K562 (cell line): Measurements from ENCODE around the gene SRGAP3. TPM values are rescaled to one million over a fixed set of nuclear protein-coding genes. Genes with fewer than 3 reads are reported as not detected.
A peak's percentile ranks its signal among the peaks of the same experiment; 100 is the strongest.

Experiments used
- ATAC-seq: fragments of 200-7000 bp; cut with Tn5 transposase; 3 replicates; pipeline ENCODE4 v1.9.1; 2020; ENCODE audit warnings: moderate library complexity
- BruUV-seq: library from RNA; stranded (reverse); fragments of 400-500 nt; replicated peaks from 2 replicates; lab custom pipeline; 2021; lab: Mats Ljungman, UMichigan
- CTCF ChIA-PET: fragments of 300-600 bp; formaldehyde crosslinking; extraction: SDS; loops from one replicate; lab custom pipeline; 2021; ENCODE audit warnings: low intra/inter-chr PET ratio; lab: Yijun Ruan, JAX
- POLR2A ChIA-PET: fragments of 300-600, 350-650 bp; sonication (Branson Sonifier 250); formaldehyde crosslinking; extraction: SDS; loops from one replicate; lab custom pipeline; 2021; ENCODE audit warnings: antibody characterized with exemption, inconsistent platforms; lab: Yijun Ruan, JAX
- DNase-seq, 4 experiments: peaks; one replicate each; pipeline versions ENCODE4 v3.0.0 to v3.0.0-alpha.2; 2011 to 2018; ENCODE audit warnings: low spot score in 3 of 4, mixed read lengths in 3 of 4; ENCODE audit errors: extremely low read depth in 1 of 4
- FAIRE-seq: peaks from 2 replicates; lab custom pipeline; 2011; peaks lifted over from hg19 to GRCh38; lab: Jason Lieb, UNC
- H2AFZ ChIP-seq: 2 replicates; pipeline ENCODE4 v1.6.0; 2011; ENCODE audit warnings: low read depth, low read length, control low read depth, inconsistent platforms
- H3K27ac ChIP-seq: fragments of 200-600 bp; 3 replicates; pipeline ENCODE4 v1.8.0; 2011; ENCODE audit warnings: low read depth, mild to moderate bottlenecking, control low read depth, inconsistent platforms, low read length, moderate library complexity, mixed read lengths; ENCODE audit errors: extremely low read depth
- H3K27me3 ChIP-seq, 2 experiments: fragments of 300-600 bp in 1 of 2; 2 replicates in 1 of 2; 3 replicates in 1 of 2; pipeline versions ENCODE4 v1.6.0 to v1.8.0; 2011; ENCODE audit warnings: inconsistent platforms in 2 of 2, low read length in 2 of 2, mild to moderate bottlenecking in 1 of 2, mixed read lengths in 1 of 2, moderate library complexity in 1 of 2; ENCODE audit not compliant: control insufficient read depth in 2 of 2, insufficient read depth in 2 of 2
- H3K36me3 ChIP-seq: fragments of 300-600 bp; 3 replicates; pipeline ENCODE4 v1.8.0; 2011; ENCODE audit warnings: mild to moderate bottlenecking, low read length, inconsistent platforms; ENCODE audit not compliant: control insufficient read depth, insufficient read depth
- H3K4me1 ChIP-seq, 2 experiments: fragments of 200-600 bp in 1 of 2; replicated peaks in 1 of 2; 2 replicates in 1 of 2; 3 replicates in 1 of 2; pipeline versions ENCODE4 v1.5.1 to v1.8.0; 2011; ENCODE audit warnings: inconsistent platforms in 2 of 2, low read length in 2 of 2, mild to moderate bottlenecking in 1 of 2, mixed read lengths in 1 of 2, moderate library complexity in 1 of 2; ENCODE audit not compliant: control insufficient read depth in 2 of 2, insufficient read depth in 2 of 2
- H3K4me2 ChIP-seq: 2 replicates; pipeline ENCODE4 v1.6.1; 2011; ENCODE audit warnings: low read length, control low read depth, inconsistent platforms, mixed read lengths; ENCODE audit not compliant: insufficient read depth
- H3K4me3 ChIP-seq: fragments of 200-600 bp; sonication (generic), shearing (Covaris generic); 2 replicates; pipeline ENCODE4 v1.5.1; 2016; ENCODE audit warnings: control low read depth, inconsistent platforms
- H3K79me2 ChIP-seq: fragments of 200-600 bp; 3 replicates; pipeline ENCODE4 v1.8.0; 2011; ENCODE audit warnings: low read length, inconsistent platforms; ENCODE audit not compliant: control insufficient read depth, insufficient read depth
- H3K9ac ChIP-seq, 2 experiments: 2 replicates each; pipeline versions ENCODE4 v1.6.0 to v1.6.1; 2011; ENCODE audit warnings: low read depth in 2 of 2, low read length in 2 of 2, control low read depth in 1 of 2, inconsistent platforms in 1 of 2, mild to moderate bottlenecking in 1 of 2, mixed read lengths in 1 of 2; ENCODE audit not compliant: insufficient read depth in 1 of 2
- H3K9me1 ChIP-seq: one replicate; pipeline ENCODE4 v1.6.0; 2011; ENCODE audit warnings: inconsistent platforms, mild to moderate bottlenecking, low read length, moderate library complexity; ENCODE audit not compliant: control insufficient read depth, insufficient read depth
- H3K9me3 ChIP-seq: replicated peaks from 2 replicates; pipeline ENCODE4 v1.5.1; 2011; ENCODE audit warnings: low read depth, low read length, inconsistent platforms; ENCODE audit not compliant: control insufficient read depth, insufficient read depth
- H4K20me1 ChIP-seq: replicated peaks from 2 replicates; pipeline ENCODE4 v1.6.1; 2011; ENCODE audit warnings: low read length, inconsistent platforms, mixed read lengths; ENCODE audit not compliant: control insufficient read depth, insufficient read depth
- ADNP ChIP-seq: fragments of 200-800 bp; sonication (Bioruptor generic); IDR thresholded peaks from 2 replicates; pipeline ENCODE4 v1.6.1; 2016; ENCODE audit warnings: missing genetic modification characterization, missing compliant biosample characterization
- BHLHE40 ChIP-seq: IDR thresholded peaks from 2 replicates; pipeline ENCODE4 v1.6.1; 2011; ENCODE audit warnings: low read length, improper control_type of control experiment
- EGR1 ChIP-seq: fragments of 450-650 bp; conservative IDR thresholded peaks from 2 replicates; pipeline ENCODE4 v1.6.1; 2017; ENCODE audit warnings: mild to moderate bottlenecking
- GABPB1 ChIP-seq: sonication (generic); formaldehyde crosslinking; IDR thresholded peaks from 2 replicates; pipeline ENCODE4 v1.8.0; 2022; ENCODE audit warnings: mild to moderate bottlenecking, missing genetic modification reagents
- HES1 ChIP-seq: fragments of 450-650 bp; IDR thresholded peaks from 2 replicates; pipeline ENCODE4 v1.6.1; 2016; ENCODE audit warnings: low read depth, mild to moderate bottlenecking, moderate library complexity
- ID3 ChIP-seq, 2 experiments: fragments of 250-450 bp in 1 of 2; fragments of 450-650 bp in 1 of 2; sonication (Bioruptor Pico) in 1 of 2; IDR thresholded peaks; 2 replicates each; pipeline versions ENCODE4 v1.6.1 to v1.8.0; 2016 to 2021; ENCODE audit warnings: mild to moderate bottlenecking in 2 of 2, moderate library complexity in 2 of 2, missing compliant biosample characterization in 1 of 2, missing genetic modification characterization in 1 of 2
- KHSRP ChIP-seq: fragments of 450-650 bp; IDR thresholded peaks from 2 replicates; pipeline ENCODE4 v1.6.1; 2017
- KLF1 ChIP-seq: fragments of 450-650 bp; IDR thresholded peaks from 2 replicates; pipeline ENCODE4 v1.6.1; 2016; ENCODE audit warnings: missing genetic modification characterization, missing compliant biosample characterization
- LCOR ChIP-seq: sonication (generic); formaldehyde crosslinking; IDR thresholded peaks from 2 replicates; pipeline ENCODE4 v1.8.0; 2022; ENCODE audit warnings: mild to moderate bottlenecking, missing genetic modification reagents
- MCM2 ChIP-seq: fragments of 450-650 bp; IDR thresholded peaks from 2 replicates; pipeline ENCODE4 v1.6.1; 2017; ENCODE audit warnings: low read depth, mild to moderate bottlenecking
- PCBP2 ChIP-seq: fragments of 200-400 bp; formaldehyde crosslinking; IDR thresholded peaks from 2 replicates; pipeline ENCODE4 v1.6.1; 2018; ENCODE audit warnings: low read length, low read depth, mild to moderate bottlenecking, moderate library complexity; ENCODE audit not compliant: poor library complexity, severe bottlenecking
- RBM34 ChIP-seq: fragments of 200-400 bp; formaldehyde crosslinking; IDR thresholded peaks from 2 replicates; pipeline ENCODE4 v1.6.1; 2018; ENCODE audit warnings: low read length, borderline replicate concordance; ENCODE audit not compliant: insufficient read depth
- SAFB ChIP-seq: fragments of 200-400 bp; formaldehyde crosslinking; IDR thresholded peaks from 2 replicates; pipeline ENCODE4 v1.6.1; 2017; ENCODE audit warnings: low read depth, low read length, borderline replicate concordance
- U2AF1 ChIP-seq: fragments of 200-400 bp; formaldehyde crosslinking; optimal IDR thresholded peaks from 2 replicates; pipeline ENCODE3; 2017; ENCODE audit warnings: mild to moderate bottlenecking, low read depth, low read length, moderate library complexity
- ZBTB2 ChIP-seq: fragments of 450-650 bp; IDR thresholded peaks from 2 replicates; pipeline ENCODE4 v1.6.1; 2016; ENCODE audit warnings: antibody characterized with exemption
- ZKSCAN8 ChIP-seq: fragments of 200-800 bp; sonication (Bioruptor generic); IDR thresholded peaks from 2 replicates; pipeline ENCODE4 v1.6.1; 2016; ENCODE audit warnings: missing genetic modification characterization, missing compliant biosample characterization
- ZNF75A ChIP-seq: fragments of 450-650 bp; formaldehyde crosslinking; IDR thresholded peaks from 2 replicates; pipeline ENCODE4 v1.4.0; 2020; ENCODE audit warnings: mild to moderate bottlenecking
- ZNF785 ChIP-seq: fragments of 250-450 bp; sonication (Bioruptor Pico); IDR thresholded peaks from 2 replicates; pipeline ENCODE4 v1.4.0; 2020; ENCODE audit warnings: mild to moderate bottlenecking
- ZNF79 ChIP-seq: fragments of 250-450 bp; sonication (Bioruptor Pico); IDR thresholded peaks from 2 replicates; pipeline ENCODE4 v1.4.0; 2020; ENCODE audit warnings: low read depth, mild to moderate bottlenecking, moderate library complexity
- WGBS: fragments of 100-300 bp; shearing (Covaris generic); methylation state at CpG from one replicate; pipeline ENCODE4 v1.1.6; 2016; ENCODE audit warnings: low coverage, mixed read lengths; ENCODE audit not compliant: insufficient coverage; ENCODE audit errors: missing lambda C conversion rate; 5-methylcytosine and 5-hydroxymethylcytosine counted together
- in situ Hi-C: fragments of 300-500 bp; cut with MboI; formaldehyde crosslinking; loops from 4 replicates; pipeline ENCODE4 v1.15.0; 2018; ENCODE audit warnings: inconsistent platforms, mixed read lengths
- intact Hi-C: fragments of 100-400 bp; cut with micrococcal nuclease; formaldehyde crosslinking; loops from 2 replicates; pipeline ENCODE4 v1.14.2; 2022
- polyA plus RNA-seq, 8 experiments: library from polyadenylated mRNA; depleted of rRNA in 4 of 8; stranded (reverse) in 5 of 8; unstranded in 3 of 8; fragments of >200 nt; fragmentation: Nextera tagmentation in 2 of 8; fragmentation: Illumina TruSeq in 1 of 8; extraction: Ambion mirVana in 2 of 8; extraction: Trizol in 1 of 8; gene quantifications; 2 replicates each; pipeline versions ENCODE4 v1.2.1 to v1.2.3, GENCODE V29; 2011 to 2014; ENCODE audit warnings: inconsistent platforms in 1 of 8, missing spikeins in 1 of 8
- total RNA-seq, 7 experiments: library from RNA; depleted of rRNA in 6 of 7; stranded (reverse); fragments of >200 nt in 6 of 7; fragmentation: Illumina TruSeq in 2 of 7; extraction: Trizol in 2 of 7; gene quantifications; 2 replicates each; pipeline versions ENCODE4 v1.2.1 to v1.2.3, GENCODE V29; 2011 to 2021; ENCODE audit warnings: low replicate concordance in 1 of 7

SRGAP3 gene
- total and polyA plus RNA-seq, 9 of the 15 experiments (the other 6 are each of a cell fraction or from before 2014, with no cell fraction given) = 0.11 to 0.85 (median 0.35) TPM; not detected in 2

GRCh38 chr3:8963137-8963853 lies 286.2 kb downstream of the SRGAP3 start, which contains the start of gene RAD18:
RAD18 (minus strand) TSS chr3:8963472; CDS start chr3:8963385, 87 bp downstream.
- peaks cover 0 to 7% of the 10 kb centered on the region in 2 experiments; a peak in 2 of 5 replicates for H3K27me3 ChIP-seq
- peak within 1 kb of the TSS; percentile 80 to 89 for H3K9ac ChIP-seq
- H2AFZ ChIP-seq = peak within 1 kb of the TSS; percentile 91
- H3K4me1 ChIP-seq = peaks cover 5 to 19% of the 10 kb centered on the region in 2 experiments; a peak in 4 of 5 replicates
- in situ Hi-C loops = no loop called here
- under 1% methylated on average over 43 of the region's 45 CpGs for WGBS
- H3K4me3 ChIP-seq = peak within 1 kb of the TSS; percentile 58
- ATAC-seq (peak; percentile 92), DNase-seq (peak; percentile 97 to 98 (median 98)), FAIRE-seq (peak; percentile 96)
- H3K27ac ChIP-seq = peak within 1 kb of the TSS; percentile 72
- CTCF ChIA-PET = no interaction called here
- peak within 1 kb of the TSS; percentile 95 for H3K4me2 ChIP-seq
- intact Hi-C loops = loop anchor here (5.0 kb wide), 1 partner anchor 196 kb away; the partner anchor contains the start of gene OXTR
- H3K9me1 ChIP-seq = no peaks in the 10 kb centered on the region
- H3K79me2 ChIP-seq = peaks cover 49% of the 10 kb centered on the region
- peaks cover 35% of the 10 kb centered on the region; the same call in 2 of the 3 replicates for H3K36me3 ChIP-seq
- no peaks in the 10 kb centered on the region; the same call in 1 of the 2 replicates for H4K20me1 ChIP-seq
- no peaks in the 10 kb centered on the region for H3K9me3 ChIP-seq
- BruUV-seq = no TSS peak
- POLR2A ChIA-PET = interaction anchor here (0.6 to 2.1 kb wide), 3 partner anchors 10 to 1780 kb away, joined by 4 to 7 read pairs (median 5); no protein-coding TSS in a partner anchor
- no peak for TF ChIP-seq U2AF1
- TF ChIP-seq EGR1 = peak; percentile 85
- no peak for TF ChIP-seq SAFB
- peak; percentile 93 for TF ChIP-seq GABPB1
- TF ChIP-seq ID3 (CRISPR knock-in tag; IDR thresholded peaks at IDR 0.05) = no peak
- peak; percentile 72; the same call in 1 of the 2 replicates for TF ChIP-seq ID3 (tag; IDR thresholded peaks at IDR 0.05)
- TF ChIP-seq ZBTB2 = peak; percentile 99
- TF ChIP-seq ZKSCAN8 (CRISPR knock-in tag) = no peak
- TF ChIP-seq ZNF75A (CRISPR knock-in tag) = no peak
- peak; percentile 87 for TF ChIP-seq KHSRP
- no peak for TF ChIP-seq HES1
- no peak for TF ChIP-seq RBM34
- TF ChIP-seq PCBP2 = no peak
- TF ChIP-seq ZNF79 (CRISPR knock-in tag) = no peak
- TF ChIP-seq LCOR (CRISPR knock-in tag) = peak; percentile 79
- no peak for TF ChIP-seq KLF1
- TF ChIP-seq ZNF785 (CRISPR knock-in tag) = no peak
- no peak for TF ChIP-seq MCM2
- no peak for TF ChIP-seq ADNP (tag)
- peak; percentile 28; the same call in 1 of the 2 replicates for TF ChIP-seq BHLHE40
